Measurements from ENCODE around the gene PRR16. TPM values are rescaled to one million over a fixed set of nuclear protein-coding genes. Genes with fewer than 3 reads are reported as not detected.
"Not testable (repeated sequence)": the region's sequence is repeated elsewhere in the genome, so short reads cannot be mapped to it uniquely, and the experiment has no call there.

PRR16 gene
- 1 to 10 TPM in 2 of 4 donors, under 1 TPM in 1, not detected in 1; 0.48 to 2.3 (median 1.9) TPM for total RNA-seq

- WGBS, 2 donors, result 0% methylated on average over 2 to 3 of the region's 62 CpGs
- no peaks in the 10 kb centered on the region for H3K9me3 ChIP-seq
- intact Hi-C loops (cut with DNase I), result no loop called here
- H3K36me3 ChIP-seq, result no peaks in the 10 kb centered on the region
- peaks cover 10 to 23% (median 16%) of the 10 kb centered on the region in 3 donors for H3K4me1 ChIP-seq
- peaks cover 0 to 44% (median 2%) of the 10 kb centered on the region in 4 donors for H3K27me3 ChIP-seq
- TF ChIP-seq POLR2A (IDR thresholded peaks at IDR 0.05), result peak in 1 of 4 donors; percentile 29
- peak in 2 of 6 experiments; percentile 25 to 42 for TF ChIP-seq CTCF (IDR thresholded peaks at IDR 0.05)
- DNase-seq, result no peak
- H3K27ac ChIP-seq, result peak within 1 kb of the TSS; percentile 39 to 83 (median 66)
- peak within 1 kb of the TSS; percentile 25 to 71 (median 48) for H3K4me3 ChIP-seq
Measured at GRCh38 chr5:120463991-120464626, at the start of gene PRR16. PRR16 (plus strand) TSS chr5:120464300.

DNA sequence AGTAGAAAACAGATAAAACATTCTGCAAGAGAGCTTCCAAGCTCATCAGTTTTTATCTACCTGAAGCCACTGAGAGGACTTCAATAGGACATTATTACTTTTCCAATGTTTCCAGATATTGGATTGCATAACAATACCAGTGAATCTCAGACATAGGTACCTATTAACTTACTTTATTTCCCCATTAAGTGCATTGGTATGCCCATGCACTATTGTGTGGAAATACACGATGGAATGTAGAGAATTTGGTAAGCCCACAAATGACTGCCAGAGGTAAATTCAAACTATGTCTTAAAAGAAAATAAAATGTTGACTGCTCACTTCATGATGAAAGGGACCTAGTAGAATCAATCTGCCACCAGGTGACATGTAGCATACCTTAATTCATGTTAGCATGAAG lies 48.1 kb upstream of the PRR16 start:
- no peak overlapping the region for H3K27ac ChIP-seq
- no peaks in the 10 kb centered on the region for H3K36me3 ChIP-seq
- TF ChIP-seq POLR2A (IDR thresholded peaks at IDR 0.05), result no peak
- TF ChIP-seq CTCF (IDR thresholded peaks at IDR 0.05), result no peak
- no peaks in the 10 kb centered on the region for H3K4me1 ChIP-seq
- no peak overlapping the region for H3K4me3 ChIP-seq
- H3K9me3 ChIP-seq, result no peaks in the 10 kb centered on the region
- no peak for DNase-seq
- 53 to 81% methylated on average over 1 of the region's 1 CpG for WGBS, 2 donors
- no peaks in the 10 kb centered on the region for H3K27me3 ChIP-seq
- intact Hi-C loops (cut with DNase I), result no loop called here

DNA sequence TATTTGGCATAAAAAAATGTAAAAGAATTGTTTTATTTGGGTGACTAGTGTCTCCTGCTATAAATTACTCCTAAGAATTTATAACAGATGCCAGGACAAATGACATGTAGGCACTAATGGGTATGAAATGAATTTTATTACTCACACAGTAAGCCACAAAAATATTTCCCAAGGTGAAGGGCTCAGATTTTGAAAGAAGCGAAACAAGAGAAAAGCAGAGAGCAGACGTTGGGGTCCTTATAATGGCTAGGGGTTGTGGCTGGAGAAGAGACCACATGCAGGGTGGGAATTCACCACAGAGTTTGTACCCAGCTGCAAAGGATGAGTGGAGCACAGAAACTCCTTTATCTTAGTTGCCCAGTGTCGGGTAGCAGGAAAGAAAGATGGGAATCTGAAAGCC lies 45.0 kb upstream of the PRR16 start:
- no peaks in the 10 kb centered on the region for H3K4me1 ChIP-seq
- TF ChIP-seq CTCF (IDR thresholded peaks at IDR 0.05) (no peak), POLR2A (IDR thresholded peaks at IDR 0.05) (no peak)
- H3K36me3 ChIP-seq, result no peaks in the 10 kb centered on the region
- 63 to 79% methylated on average over 3 of the region's 3 CpGs for WGBS, 2 donors
- no peak for DNase-seq
- H3K27ac ChIP-seq, result no peak overlapping the region
- H3K27me3 ChIP-seq, result no peaks in the 10 kb centered on the region
- H3K9me3 ChIP-seq, result no peaks in the 10 kb centered on the region
- H3K4me3 ChIP-seq, result no peak overlapping the region
- intact Hi-C loops (cut with DNase I), result no loop called here

DNA sequence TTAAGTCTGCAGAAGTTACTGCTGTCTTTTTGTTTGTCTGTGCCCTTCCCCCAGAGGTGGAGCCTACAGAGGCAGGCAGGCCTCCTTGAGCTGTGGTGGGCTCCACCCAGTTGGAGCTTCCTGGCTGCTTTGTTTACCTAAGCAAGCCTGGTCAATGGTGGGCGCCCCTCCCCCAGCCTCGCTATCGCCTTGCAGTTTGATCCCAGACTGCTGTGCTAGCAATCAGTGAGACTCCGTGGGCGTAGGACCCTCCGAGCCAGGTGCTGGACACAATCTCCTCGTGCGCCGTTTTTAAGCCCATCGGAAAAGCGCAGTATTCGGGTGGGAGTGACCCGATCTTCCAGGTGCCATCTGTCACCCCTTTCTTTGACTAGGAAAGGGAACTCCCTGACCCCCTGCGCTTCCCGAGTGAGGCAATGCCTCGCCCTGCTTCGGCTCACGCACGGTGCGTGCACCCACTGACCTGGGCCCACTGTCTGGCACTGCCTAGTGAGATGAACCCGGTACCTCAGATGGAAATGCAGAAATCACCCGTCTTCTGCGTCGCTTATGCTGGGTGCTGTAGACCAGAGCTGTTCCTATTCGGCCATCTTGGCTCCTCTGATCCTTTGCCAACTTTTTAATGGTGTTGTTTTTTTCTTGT lies 37.3 kb upstream of the PRR16 start:
- H3K36me3 ChIP-seq; H3K27me3 ChIP-seq; H3K4me1 ChIP-seq; DNase-seq; H3K27ac ChIP-seq; H3K4me3 ChIP-seq; H3K9me3 ChIP-seq; intact Hi-C loops (cut with DNase I): not testable (repeated sequence)
- WGBS, 2 donors, result 85 to 90% methylated on average over 4 to 10 of the region's 25 CpGs

GRCh38 chr5:120430572-120430971 lies 33.5 kb upstream of the PRR16 start:
- no peak for DNase-seq
- Histone ChIP-seq H3K9me3 (peaks cover 0 to 7% (median 0%) of the 10 kb centered on the region in 3 donors), H3K4me1 (no peaks in the 10 kb centered on the region), H3K27me3 (no peaks in the 10 kb centered on the region), H3K36me3 (no peaks in the 10 kb centered on the region), H3K4me3 (no peak overlapping the region), H3K27ac (no peak overlapping the region)
- intact Hi-C loops (cut with DNase I), result no loop called here
- TF ChIP-seq POLR2A (IDR thresholded peaks at IDR 0.05) (no peak), CTCF (IDR thresholded peaks at IDR 0.05) (no peak)

Measured in esophagus squamous epithelium (tissue), 5 donors.